Left renal cortex interstitium (tissue), 4 donors: ENCODE data around the gene VPS37D. TPM values are rescaled to one million over a fixed set of nuclear protein-coding genes. Genes with fewer than 3 reads are reported as not detected.
A peak's percentile ranks its signal among the peaks of the same experiment; 100 is the strongest.

Source experiments
- DNase-seq, 4 donors: peaks; one replicate each; pipeline ENCODE4 v3.0.0-alpha.2; 2013; ENCODE audit warnings: low read depth in 4 of 4, low spot score in 2 of 4, missing footprints in 1 of 4
- polyA plus RNA-seq, 4 donors: library from polyadenylated mRNA; unstranded; fragments of 120-200 nt; gene quantifications; one replicate each; pipeline ENCODE4 v1.2.1, GENCODE V29; 2013; ENCODE audit not compliant: insufficient read length in 4 of 4

Gene VPS37D
- polyA plus RNA-seq, 4 donors: 12.0 to 22.5 (median 16.2) TPM

DNA sequence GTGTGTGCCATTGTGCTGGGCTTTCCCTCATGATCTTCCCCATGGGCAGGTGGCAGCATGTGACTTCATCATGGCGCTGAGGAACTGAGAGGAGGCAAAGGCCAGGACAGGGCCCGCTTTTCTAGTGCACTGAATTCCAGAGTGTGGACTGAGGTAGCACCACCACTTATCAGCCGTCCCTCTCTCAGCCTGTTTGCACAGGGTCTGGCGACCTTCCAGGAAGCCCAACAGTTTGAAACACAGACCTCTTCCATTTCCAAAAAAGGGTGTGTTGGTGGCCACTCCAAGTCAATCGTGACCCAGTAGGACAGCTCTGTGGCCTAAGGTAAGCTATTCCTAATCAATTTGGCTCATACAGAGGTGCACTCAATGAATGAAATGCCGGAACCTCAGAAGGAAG is 11.2 kb downstream of the VPS37D start:
- no peak for DNase-seq

GRCh38 chr7:73679709-73680108 is 12.1 kb downstream of the VPS37D start:
- DNase-seq: no peak

DNA sequence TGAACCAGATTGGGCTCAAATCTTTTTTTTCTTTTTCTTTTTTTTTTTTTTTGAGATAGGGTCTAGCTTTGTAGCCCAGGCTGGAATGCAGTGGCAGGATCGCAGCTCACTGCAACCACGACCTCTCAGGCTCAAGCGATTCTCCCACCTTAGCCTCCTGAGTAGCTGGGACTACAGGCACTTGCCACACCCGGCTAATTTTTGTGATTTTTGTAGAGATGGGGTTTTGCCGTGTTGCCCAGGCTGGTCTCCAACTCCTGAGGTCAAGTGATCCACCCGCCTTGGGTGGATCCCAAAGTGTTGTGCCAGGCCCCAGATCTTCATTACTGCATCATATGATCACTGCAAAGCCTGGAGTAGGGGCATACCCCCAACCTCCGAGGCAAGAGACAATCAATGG is 12.9 kb downstream of the VPS37D start:
- no peak for DNase-seq

DNA sequence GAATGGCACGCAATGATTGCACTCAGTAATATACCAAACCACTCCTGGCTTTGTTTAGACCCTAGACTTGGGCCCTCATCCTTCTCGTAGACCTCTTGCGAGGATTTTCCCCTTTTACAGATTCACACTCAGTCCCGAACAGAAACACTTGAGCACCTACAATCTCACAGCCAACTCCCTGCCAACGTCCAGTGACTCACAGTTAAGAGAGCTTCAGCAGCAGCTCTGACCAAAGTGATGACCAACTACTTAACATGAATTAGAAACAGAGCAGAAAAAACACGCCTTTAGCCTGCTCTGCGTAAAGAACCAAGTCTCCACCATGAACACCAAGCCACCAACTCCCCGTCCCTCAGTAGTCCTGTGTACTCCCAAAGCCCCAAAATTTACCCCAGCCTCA is 13.4 kb downstream of the VPS37D start:
- no peak for DNase-seq

GRCh38 chr7:73682745-73683055 is 15.1 kb downstream of the VPS37D start:
- DNase-seq: no peak

GRCh38 chr7:73683056-73683787 is 15.6 kb downstream of the VPS37D start, which contains the start of the genes BUD23 and DNAJC30:
BUD23 (plus strand) TSS chr7:73683597; CDS start chr7:73683626, 29 bp downstream.
DNAJC30 (minus strand) TSS chr7:73683453; CDS start chr7:73683423, 30 bp downstream.
- peak in 3 of 4 donors; percentile 82 to 91 (median 90) for DNase-seq

- DNase-seq: no peak
Measured at GRCh38 chr7:73683788-73684693, 16.4 kb downstream of the VPS37D start.

GRCh38 chr7:73685311-73685710 is 17.7 kb downstream of the VPS37D start:
- no peak for DNase-seq

GRCh38 chr7:73688288-73688687 is 20.7 kb downstream of the VPS37D start:
- DNase-seq: no peak

DNA sequence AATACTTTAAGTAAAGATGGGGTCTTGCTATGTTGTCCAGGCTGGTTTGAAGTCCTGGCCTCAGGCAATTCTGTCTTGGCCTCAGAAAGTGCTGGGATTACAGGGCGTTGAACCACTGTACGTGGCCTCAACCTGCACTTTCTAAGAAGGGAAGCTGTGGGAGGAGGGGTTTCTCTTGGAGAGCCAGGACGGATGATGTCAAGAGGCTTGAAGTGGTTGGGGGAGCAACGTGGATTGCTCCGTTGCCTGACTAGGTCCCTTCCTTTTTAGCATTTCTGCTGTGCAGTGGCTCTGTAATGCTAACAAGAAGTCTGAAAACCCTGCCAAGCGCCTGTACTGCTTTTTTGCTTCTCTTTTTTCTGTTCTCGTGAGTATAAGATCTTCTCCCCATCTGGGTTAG is 23.0 kb downstream of the VPS37D start:
- DNase-seq: no peak

DNA sequence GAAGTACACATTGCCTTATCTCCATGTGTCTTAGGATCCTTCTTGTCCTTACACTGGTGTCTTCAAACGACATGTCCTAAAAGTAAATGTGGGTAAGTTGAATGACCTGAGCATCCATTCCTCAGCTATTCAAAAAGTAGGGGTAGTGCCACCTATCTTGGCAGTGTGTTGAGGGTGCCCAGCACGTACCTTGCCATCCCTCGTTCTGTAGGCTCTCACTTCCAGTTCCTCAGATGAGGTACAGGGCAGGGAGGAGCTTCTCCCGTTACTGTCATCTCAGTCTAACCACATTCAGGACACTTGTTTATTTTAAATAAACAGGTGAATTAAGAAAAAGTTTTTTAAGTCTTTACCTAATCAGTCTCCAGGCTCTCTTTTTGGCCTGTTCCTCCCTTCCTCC is 28.7 kb downstream of the VPS37D start:
- DNase-seq: no peak

DNA sequence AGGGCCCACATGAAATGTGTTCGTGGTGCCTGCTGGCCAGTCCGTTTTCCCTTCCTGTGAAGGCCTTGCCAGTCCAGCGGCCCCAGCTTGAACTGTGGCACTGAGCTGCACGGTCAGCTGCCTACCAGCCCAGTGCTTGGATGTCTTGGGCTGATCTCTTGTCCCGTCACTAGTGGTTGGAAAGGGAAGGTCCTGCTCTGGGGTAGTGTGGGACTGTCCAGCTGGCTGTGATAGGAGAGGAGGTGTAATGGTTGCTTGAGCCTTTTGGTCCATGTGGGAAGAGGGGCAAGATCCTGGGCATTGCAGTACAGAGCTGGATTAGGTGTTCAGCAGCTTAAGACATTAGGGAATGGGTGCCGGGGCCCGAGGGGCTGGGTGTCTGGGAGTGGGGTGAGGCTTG is 30.8 kb downstream of the VPS37D start:
- DNase-seq: no peak

DNA sequence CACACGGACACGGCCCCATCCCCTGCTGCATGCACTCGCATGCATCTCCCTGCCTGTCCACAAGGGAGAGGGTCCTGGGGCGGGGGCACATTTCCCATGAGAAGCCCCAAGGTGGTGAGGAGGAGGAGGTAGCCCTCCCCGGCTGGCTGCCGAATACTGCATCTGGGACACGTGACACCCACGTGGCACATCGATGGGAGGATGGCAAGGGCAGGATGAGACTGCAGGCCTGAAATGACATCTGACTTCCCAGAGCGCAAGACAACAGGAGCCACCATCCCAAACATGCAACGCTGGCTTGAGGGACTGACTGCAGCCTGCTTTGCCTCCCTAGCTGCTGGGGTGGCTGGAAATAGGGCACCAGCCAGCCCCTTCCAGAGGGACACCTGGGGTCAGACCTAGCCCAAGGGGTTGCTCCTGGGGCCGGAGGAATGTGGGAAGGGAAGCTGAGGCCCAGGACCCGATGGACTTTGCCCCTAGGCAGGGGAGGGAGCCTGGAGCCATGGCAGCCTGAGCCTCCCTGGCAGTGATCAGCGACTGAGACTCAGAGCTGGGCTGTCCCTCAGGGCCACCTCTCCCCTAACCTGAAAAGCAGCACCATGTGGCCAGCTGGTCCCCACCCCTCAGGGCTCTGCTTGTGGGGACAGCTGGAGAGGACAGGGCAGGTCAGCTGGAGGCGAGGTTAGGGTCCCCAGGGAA is 31.9 kb downstream of the VPS37D start:
- no peak for DNase-seq

GRCh38 chr7:73700069-73700423 is 32.4 kb downstream of the VPS37D start:
- DNase-seq: no peak

- DNase-seq: no peak
Measured at GRCh38 chr7:73700581-73701134, 33.0 kb downstream of the VPS37D start.

DNA sequence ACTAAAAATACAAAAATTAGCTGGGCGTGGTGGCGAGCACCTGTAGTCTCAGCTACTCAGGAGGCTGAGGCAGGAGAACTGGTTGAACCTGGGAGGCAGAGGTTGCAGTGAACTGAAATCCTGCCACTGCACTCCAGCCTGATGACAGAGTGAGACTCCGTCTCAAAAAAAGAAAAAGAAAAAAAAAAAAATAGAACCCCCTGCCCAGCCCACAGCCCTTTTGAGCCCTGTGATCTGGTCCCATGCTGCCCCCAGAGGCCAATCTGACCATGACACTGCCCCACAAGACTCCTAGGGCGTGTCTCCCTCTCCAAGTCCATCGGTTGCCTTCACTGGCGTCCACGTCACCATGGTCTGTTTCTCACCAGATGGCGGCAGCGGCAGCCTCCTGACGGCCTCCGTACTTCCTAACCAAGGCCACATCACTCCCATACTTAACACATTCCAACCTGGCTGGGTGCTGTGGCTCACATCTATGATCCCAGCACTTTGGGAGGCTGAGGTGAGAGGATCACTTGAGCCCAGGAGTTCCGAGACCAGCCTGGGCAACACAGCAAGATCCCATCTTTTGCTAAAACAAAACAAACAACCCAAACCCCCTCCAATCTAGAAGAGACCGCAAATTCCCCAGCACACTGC is 33.8 kb downstream of the VPS37D start:
- no peak for DNase-seq

- no peak for DNase-seq
Measured at GRCh38 chr7:73702226-73702625, 34.6 kb downstream of the VPS37D start.

DNA sequence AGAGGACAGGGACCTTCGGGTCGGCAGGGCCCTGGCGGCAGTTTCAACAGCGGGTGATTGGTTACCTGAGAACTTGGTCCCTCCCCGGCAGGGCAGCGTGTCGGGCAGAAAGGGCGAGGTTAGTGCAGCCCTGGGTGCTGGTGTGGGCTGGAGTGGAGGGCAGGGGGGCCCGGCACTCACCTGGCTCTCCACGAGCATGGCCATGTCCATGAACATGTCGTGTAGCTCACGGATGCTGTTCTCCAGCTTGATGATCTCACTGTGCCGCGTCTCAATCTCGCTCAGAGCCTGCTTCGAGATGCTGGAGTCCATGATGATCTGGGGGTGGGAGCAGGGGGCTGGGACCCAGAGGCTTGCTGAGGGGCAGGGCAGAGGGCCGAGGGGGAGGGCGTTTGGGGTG is 35.0 kb downstream of the VPS37D start:
- no peak for DNase-seq

DNA sequence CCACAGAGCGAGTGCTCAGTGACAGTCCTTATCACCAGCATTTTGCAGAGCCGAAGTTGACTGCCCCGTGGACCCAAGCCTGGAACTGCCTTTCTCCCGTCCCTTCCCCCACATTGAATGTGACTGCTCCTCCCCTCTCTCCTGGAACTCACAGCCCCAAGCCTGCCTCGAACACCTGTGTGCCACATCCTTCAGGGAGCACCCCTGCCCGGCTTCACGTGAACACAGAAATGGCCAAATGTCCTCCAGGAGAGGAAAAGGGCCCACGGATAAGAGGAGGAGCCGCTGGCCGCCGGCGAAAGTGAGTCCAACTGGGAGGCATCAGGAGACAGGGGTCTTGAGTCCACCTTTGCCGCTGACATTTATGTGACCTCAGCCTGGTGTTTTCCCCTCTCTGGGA is 35.6 kb downstream of the VPS37D start:
- no peak for DNase-seq
